Left kidney (tissue), 2 donors: ENCODE results near the gene POLD2. TPM values are rescaled to one million over a fixed set of nuclear protein-coding genes. Genes with fewer than 3 reads are reported as not detected.

ENCODE experiments used
- DNase-seq: peaks from one replicate; pipeline ENCODE4 v3.0.0-alpha.2; 2013
- polyA plus RNA-seq: library from polyadenylated mRNA; unstranded; fragments of 120-200 nt; gene quantifications from one replicate; pipeline ENCODE4 v1.2.1, GENCODE V29; 2013; ENCODE audit not compliant: insufficient read length

Gene POLD2
- polyA plus RNA-seq, 1 donor = 108 TPM

- DNase-seq = no peak
These were observed 56.8 kb downstream of the POLD2 start for GRCh38 chr7:44066494-44067063.

- no peak for DNase-seq
These were observed 57.3 kb downstream of the POLD2 start for GRCh38 chr7:44066111-44066460.

GRCh38 chr7:44065431-44066110 is 57.8 kb downstream of the POLD2 start, which contains the start of gene PGAM2:
Gene PGAM2 (minus strand): TSS chr7:44065567. CDS start chr7:44065529, 38 bp downstream.
- no peak for DNase-seq

DNA sequence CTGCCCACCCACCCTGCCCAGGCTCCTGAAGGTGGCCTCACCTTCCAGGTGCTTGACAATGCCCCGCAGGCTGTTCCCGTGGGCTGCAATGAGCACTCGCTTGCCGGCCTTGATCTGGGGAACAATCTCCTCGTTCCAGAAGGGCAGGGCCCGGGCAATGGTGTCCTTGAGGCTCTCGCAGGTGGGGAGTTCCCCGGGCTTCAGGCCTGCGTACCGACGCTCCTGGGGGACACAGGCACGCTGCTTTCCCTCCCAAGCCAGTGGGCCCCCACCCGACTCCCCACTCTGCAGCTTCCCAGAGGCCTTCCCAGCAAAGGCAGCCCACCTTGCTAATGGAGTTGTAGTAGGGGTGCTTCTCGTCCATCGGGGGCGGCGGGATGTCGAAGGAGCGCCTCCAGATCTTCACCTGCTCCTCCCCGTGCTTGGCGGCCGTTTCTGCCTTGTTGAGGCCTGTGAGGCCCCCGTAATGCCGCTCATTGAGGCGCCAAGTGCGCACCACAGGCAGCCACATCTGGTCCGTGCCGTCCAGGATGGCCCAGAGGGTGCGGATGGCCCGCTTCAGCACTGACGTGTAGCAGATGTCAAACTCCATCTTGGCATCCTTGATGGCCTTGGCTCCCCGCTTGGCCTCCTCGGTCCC is 58.4 kb downstream of the POLD2 start:
- no peak for DNase-seq

Other genes starting within 250 kb of the POLD2 start
- gene URGCP, start 217.0 kb downstream of the POLD2 start, polyA plus RNA-seq = 39.2 TPM
- gene UBE2D4, start 197.1 kb downstream of the POLD2 start, polyA plus RNA-seq = 22.5 TPM
- gene SPDYE1, start 125.7 kb downstream of the POLD2 start, polyA plus RNA-seq = 2.1 TPM
- 60.1 TPM for gene DBNL, start 78.8 kb downstream of the POLD2 start, polyA plus RNA-seq
- gene PGAM2, start 58.0 kb downstream of the POLD2 start, polyA plus RNA-seq = 1.1 TPM
- gene POLM, start 41.0 kb downstream of the POLD2 start, polyA plus RNA-seq = 28.6 TPM
- gene AEBP1, start 19.2 kb downstream of the POLD2 start, polyA plus RNA-seq = 64.2 TPM
- gene MYL7, start 17.8 kb upstream of the POLD2 start, polyA plus RNA-seq = 1.4 TPM
- gene GCK, start 65.9 kb upstream of the POLD2 start, polyA plus RNA-seq = 2.8 TPM
- gene YKT6, start 77.4 kb upstream of the POLD2 start, polyA plus RNA-seq = 82.7 TPM
- 1.7 TPM for gene CAMK2B, start 202.0 kb upstream of the POLD2 start, polyA plus RNA-seq